WTC11 (cell line): Measurements from ENCODE around the gene PDZD8.
"Not testable (repeated sequence)": the region's sequence is repeated elsewhere in the genome, so short reads cannot be mapped to it uniquely, and the experiment has no call there.

Experiments used
- CREB1 ChIP-seq: sonication (generic); formaldehyde crosslinking; IDR thresholded peaks from 2 replicates; pipeline ENCODE4 v1.8.0; 2023; ENCODE audit warnings: mild to moderate bottlenecking, missing genetic modification reagents
- CREM ChIP-seq: sonication (generic); formaldehyde crosslinking; IDR thresholded peaks from 2 replicates; pipeline ENCODE4 v1.8.1; 2022; ENCODE audit warnings: mild to moderate bottlenecking, missing genetic modification reagents, moderate library complexity
- TCF7 ChIP-seq: sonication (generic); formaldehyde crosslinking; IDR thresholded peaks from 2 replicates; pipeline ENCODE4 v1.8.0; 2022; ENCODE audit warnings: mild to moderate bottlenecking, low read depth, missing genetic modification reagents, moderate library complexity
- TEAD4 ChIP-seq: sonication (generic); formaldehyde crosslinking; IDR thresholded peaks from 2 replicates; pipeline ENCODE4 v1.8.0; 2022; ENCODE audit warnings: mild to moderate bottlenecking, missing genetic modification reagents
- ZNF121 ChIP-seq: sonication (generic); formaldehyde crosslinking; IDR thresholded peaks from 2 replicates; pipeline ENCODE4 v1.8.0; 2023; ENCODE audit warnings: missing genetic modification reagents
- TF ChIP-seq, protein P1 (sequence below): fragments of 200-600 bp; IDR thresholded peaks from 2 replicates; pipeline ENCODE4 v1.8.0; 2022; ENCODE audit warnings: antibody characterized with exemption
- TF ChIP-seq, protein P2 (sequence below): sonication (generic); formaldehyde crosslinking; IDR thresholded peaks from 2 replicates; pipeline ENCODE4 v1.8.1; 2022; ENCODE audit warnings: mild to moderate bottlenecking, missing genetic modification reagents, moderate library complexity, borderline replicate concordance

DNA sequence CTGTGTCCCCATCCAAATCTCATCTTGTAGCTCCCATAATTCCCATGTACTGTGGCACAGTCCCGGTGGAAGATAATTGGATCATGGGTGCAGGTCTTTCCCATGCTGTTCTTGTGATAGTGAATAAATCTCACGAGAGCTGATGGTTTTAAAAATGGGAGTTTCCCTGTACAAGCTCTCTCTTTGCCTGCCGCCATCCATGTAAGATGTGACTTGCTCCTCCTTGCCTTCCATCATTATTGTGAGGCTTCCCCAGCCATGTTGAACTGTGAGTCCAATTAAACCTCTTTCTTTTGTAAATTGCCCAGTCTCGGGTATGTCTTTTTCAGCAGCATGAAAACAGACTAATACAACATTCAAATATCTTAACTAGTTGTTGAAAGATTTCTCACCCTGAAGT is 145.1 kb downstream of the PDZD8 start:
- TF ChIP-seq, protein P1, sequence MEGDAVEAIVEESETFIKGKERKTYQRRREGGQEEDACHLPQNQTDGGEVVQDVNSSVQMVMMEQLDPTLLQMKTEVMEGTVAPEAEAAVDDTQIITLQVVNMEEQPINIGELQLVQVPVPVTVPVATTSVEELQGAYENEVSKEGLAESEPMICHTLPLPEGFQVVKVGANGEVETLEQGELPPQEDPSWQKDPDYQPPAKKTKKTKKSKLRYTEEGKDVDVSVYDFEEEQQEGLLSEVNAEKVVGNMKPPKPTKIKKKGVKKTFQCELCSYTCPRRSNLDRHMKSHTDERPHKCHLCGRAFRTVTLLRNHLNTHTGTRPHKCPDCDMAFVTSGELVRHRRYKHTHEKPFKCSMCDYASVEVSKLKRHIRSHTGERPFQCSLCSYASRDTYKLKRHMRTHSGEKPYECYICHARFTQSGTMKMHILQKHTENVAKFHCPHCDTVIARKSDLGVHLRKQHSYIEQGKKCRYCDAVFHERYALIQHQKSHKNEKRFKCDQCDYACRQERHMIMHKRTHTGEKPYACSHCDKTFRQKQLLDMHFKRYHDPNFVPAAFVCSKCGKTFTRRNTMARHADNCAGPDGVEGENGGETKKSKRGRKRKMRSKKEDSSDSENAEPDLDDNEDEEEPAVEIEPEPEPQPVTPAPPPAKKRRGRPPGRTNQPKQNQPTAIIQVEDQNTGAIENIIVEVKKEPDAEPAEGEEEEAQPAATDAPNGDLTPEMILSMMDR, result not testable (repeated sequence)
- TF ChIP-seq CREB1 (CRISPR knock-in tag); CREM; TCF7 (CRISPR knock-in tag); ZNF121 (CRISPR knock-in tag); TEAD4 (CRISPR knock-in tag): not testable (repeated sequence)
- TF ChIP-seq, protein P2, sequence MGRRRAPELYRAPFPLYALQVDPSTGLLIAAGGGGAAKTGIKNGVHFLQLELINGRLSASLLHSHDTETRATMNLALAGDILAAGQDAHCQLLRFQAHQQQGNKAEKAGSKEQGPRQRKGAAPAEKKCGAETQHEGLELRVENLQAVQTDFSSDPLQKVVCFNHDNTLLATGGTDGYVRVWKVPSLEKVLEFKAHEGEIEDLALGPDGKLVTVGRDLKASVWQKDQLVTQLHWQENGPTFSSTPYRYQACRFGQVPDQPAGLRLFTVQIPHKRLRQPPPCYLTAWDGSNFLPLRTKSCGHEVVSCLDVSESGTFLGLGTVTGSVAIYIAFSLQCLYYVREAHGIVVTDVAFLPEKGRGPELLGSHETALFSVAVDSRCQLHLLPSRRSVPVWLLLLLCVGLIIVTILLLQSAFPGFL (CRISPR knock-in tag), result not testable (repeated sequence)
